HCT116 (cell line): ENCODE data around the gene MRPL16. TPM values are rescaled to one million over a fixed set of nuclear protein-coding genes. Genes with fewer than 3 reads are reported as not detected.
"Not testable (repeated sequence)": the region's sequence is repeated elsewhere in the genome, so short reads cannot be mapped to it uniquely, and the experiment has no call there.

Experiments used
- ATAC-seq: fragments of 200-7000 bp; cut with Tn5 transposase; 2 replicates; pipeline ENCODE4 v1.9.1; 2020; ENCODE audit warnings: mild to moderate bottlenecking, moderate library complexity
- BruUV-seq: library from RNA; stranded (reverse); fragments of 400-500 nt; replicated peaks from 2 replicates; lab custom pipeline; 2021; lab: Mats Ljungman, UMichigan
- CTCF ChIA-PET: fragments of 300-600 bp; sonication (Branson Sonifier 250); formaldehyde crosslinking; loops from one replicate; lab custom pipeline; 2021; ENCODE audit warnings: antibody characterized with exemption; lab: Charles Lee
- POLR2A ChIA-PET: fragments of 300-600, 350-600 bp; sonication (Branson Sonifier 250); formaldehyde crosslinking; loops from one replicate; lab custom pipeline; 2021; ENCODE audit warnings: antibody characterized with exemption; lab: Charles Lee
- RAD21 ChIA-PET, 2 experiments: fragments of 300-600 bp; sonication (Branson Sonifier 250); formaldehyde crosslinking; loops; one replicate each; lab custom pipeline; 2023; ENCODE audit warnings: low total read pairs in 2 of 2; ENCODE audit not compliant: uncharacterized antibody in 2 of 2, unreplicated experiment in 2 of 2, low non-redundant PET in 1 of 2; lab: Charles Lee
- DNase-seq: peaks from one replicate; pipeline ENCODE4 v3.0.0-alpha.2; 2010; ENCODE audit warnings: low read depth, low spot score
- H2AFZ ChIP-seq: fragments of 200-600 bp; shearing (Covaris generic), sonication (generic); 2 replicates; pipeline ENCODE4 v1.6.1; 2017; ENCODE audit warnings: low read depth, mixed run types, mixed read lengths, antibody characterized with exemption, low read length; ENCODE audit not compliant: poor library complexity, severe bottlenecking
- H3K27ac ChIP-seq: 2 replicates; pipeline ENCODE4 v1.5.1; 2012; ENCODE audit warnings: low read depth, low read length
- H3K27me3 ChIP-seq: fragments of 200-600 bp; sonication (generic); 2 replicates; pipeline ENCODE4 v1.6.1; 2016; ENCODE audit warnings: mixed run types, low read length, mixed read lengths; ENCODE audit not compliant: insufficient read depth
- H3K36me3 ChIP-seq, 2 experiments: fragments of 200-500 bp in 1 of 2; fragments of 200-600 bp in 1 of 2; sonication (Bioruptor generic) in 1 of 2; sonication (generic) in 1 of 2; 2 replicates each; pipeline versions ENCODE4 v1.5.1 to v1.6.1; 2014 to 2016; ENCODE audit warnings: low read length in 2 of 2, inconsistent platforms in 1 of 2, mixed read lengths in 1 of 2, mixed run types in 1 of 2; ENCODE audit not compliant: insufficient read depth in 2 of 2, control insufficient read depth in 1 of 2
- H3K4me1 ChIP-seq, 2 experiments: fragments of 200-600 bp in 1 of 2; sonication (generic) in 1 of 2; 2 replicates each; pipeline versions ENCODE4 v1.5.1 to v1.6.1; 2012 to 2017; ENCODE audit warnings: low read length in 2 of 2, inconsistent platforms in 1 of 2, mild to moderate bottlenecking in 1 of 2, mixed read lengths in 1 of 2, mixed run types in 1 of 2, moderate library complexity in 1 of 2; ENCODE audit not compliant: insufficient read depth in 2 of 2, control insufficient read depth in 1 of 2
- H3K4me2 ChIP-seq: fragments of 200-600 bp; sonication (generic); 2 replicates; pipeline ENCODE4 v1.6.1; 2017; ENCODE audit warnings: mixed run types, low read length, mixed read lengths
- H3K4me3 ChIP-seq, 2 experiments: fragments of 200-600 bp in 1 of 2; sonication (generic) in 1 of 2; replicated peaks in 1 of 2; 2 replicates each; pipeline ENCODE4 v1.5.1; 2011 to 2016; ENCODE audit warnings: low read length in 2 of 2, control low read depth in 1 of 2, low read depth in 1 of 2, mild to moderate bottlenecking in 1 of 2, mixed read lengths in 1 of 2, mixed run types in 1 of 2
- H3K79me2 ChIP-seq: fragments of 200-600 bp; sonication (generic); 2 replicates; pipeline ENCODE4 v1.6.1; 2017; ENCODE audit warnings: mild to moderate bottlenecking, mixed run types, low read length, moderate library complexity, mixed read lengths; ENCODE audit not compliant: insufficient read depth
- H3K9ac ChIP-seq: fragments of 200-600 bp; sonication (generic); 2 replicates; pipeline ENCODE4 v1.6.1; 2016; ENCODE audit warnings: low read length, mixed read lengths
- H3K9me2 ChIP-seq: fragments of 200-600 bp; sonication (generic), shearing (Covaris generic); 2 replicates; pipeline ENCODE4 v1.6.1; 2017; ENCODE audit warnings: mixed run types, mild to moderate bottlenecking, moderate library complexity; ENCODE audit not compliant: insufficient read depth
- H3K9me3 ChIP-seq, 2 experiments: fragments of 200-500 bp in 1 of 2; fragments of 200-600 bp in 1 of 2; sonication (Bioruptor generic) in 1 of 2; sonication (generic) in 1 of 2; 2 replicates each; pipeline ENCODE4 v1.6.1; 2014 to 2017; ENCODE audit warnings: low read length in 2 of 2, mixed read lengths in 2 of 2, inconsistent platforms in 1 of 2, low read depth in 1 of 2, mild to moderate bottlenecking in 1 of 2, mixed run types in 1 of 2, moderate library complexity in 1 of 2; ENCODE audit not compliant: control insufficient read depth in 1 of 2, insufficient read depth in 1 of 2
- H4K20me1 ChIP-seq: fragments of 200-600 bp; sonication (generic), shearing (Covaris generic); 2 replicates; pipeline ENCODE4 v1.6.1; 2017; ENCODE audit warnings: mixed run types, mild to moderate bottlenecking, moderate library complexity; ENCODE audit not compliant: insufficient read depth
- EZH2 ChIP-seq: fragments of 200-600 bp; sonication (generic); IDR thresholded peaks from 2 replicates; pipeline ENCODE4 v1.6.1; 2017; ENCODE audit warnings: antibody characterized with exemption, mixed run types
- SRF ChIP-seq: IDR thresholded peaks from 2 replicates; pipeline ENCODE4 v1.6.1; 2012; ENCODE audit warnings: low read depth
- intact Hi-C: fragments of 100-400 bp; cut with micrococcal nuclease; formaldehyde crosslinking; loops from 2 replicates; pipeline ENCODE4 v1.10.0; 2022
- total RNA-seq: library from RNA; stranded (reverse); gene quantifications from one replicate; pipeline ENCODE4 v1.2.1, GENCODE V29; 2021; ENCODE audit not compliant: unreplicated experiment
- TF ChIP-seq, protein P1 (sequence below): IDR thresholded peaks from 2 replicates; pipeline ENCODE4 v1.6.1; 2012
- TF ChIP-seq, protein P2 (sequence below), 3 experiments: fragments of 200-600 bp in 1 of 3; sonication (generic) in 1 of 3; IDR thresholded peaks in 2 of 3; conservative IDR thresholded peaks in 1 of 3; 2 replicates each; pipeline ENCODE4 v1.5.1; 2012 to 2017; ENCODE audit warnings: low read depth in 2 of 3, low read length in 2 of 3, antibody characterized with exemption in 1 of 3, borderline replicate concordance in 1 of 3, control low read depth in 1 of 3, mild to moderate bottlenecking in 1 of 3, mixed read lengths in 1 of 3, mixed run types in 1 of 3, moderate library complexity in 1 of 3; ENCODE audit not compliant: insufficient read depth in 1 of 3

The MRPL16 gene
- total RNA-seq, 1 experiment from 2014 or later, result 61.0 TPM

DNA sequence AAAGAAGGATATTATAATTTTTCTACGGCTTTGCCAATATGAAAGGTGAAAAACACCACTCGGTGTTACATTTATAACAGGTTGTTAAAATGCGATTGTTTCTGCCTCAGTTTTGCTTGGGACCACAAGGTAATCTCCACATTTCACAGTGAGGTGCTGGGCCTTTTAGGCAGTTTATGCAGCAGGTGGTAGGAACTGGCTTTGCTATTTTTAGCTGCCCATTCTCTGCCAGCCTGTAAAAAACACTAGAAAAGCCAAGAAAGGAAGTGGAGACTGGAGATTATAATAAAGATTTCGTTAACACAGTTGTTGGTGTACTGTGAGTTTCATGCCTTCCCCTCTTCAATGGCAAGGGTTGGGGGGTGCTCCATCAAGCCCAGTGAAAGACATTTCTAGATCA, 8.0 kb upstream of the MRPL16 start:
- H3K27me3 ChIP-seq, result no peaks in the 10 kb centered on the region
- H3K4me3 ChIP-seq, result no peak overlapping the region
- intact Hi-C loops, result no loop called here
- no peaks in the 10 kb centered on the region for H3K9me2 ChIP-seq
- H3K9ac ChIP-seq, result no peak overlapping the region
- peaks cover 0 to 4% of the 10 kb centered on the region in 2 experiments; a peak in 1 of 4 replicates for H3K4me1 ChIP-seq
- BruUV-seq, result no TSS peak
- DNase-seq (no peak), ATAC-seq (no peak)
- no peak overlapping the region for H3K27ac ChIP-seq
- H3K4me2 ChIP-seq, result no peak overlapping the region
- no peak overlapping the region for H2AFZ ChIP-seq
- ChIA-PET RAD21 (no interaction called here), CTCF (interaction anchor here (0.7 kb wide), 1 partner anchor 101 kb away, joined by 4 read pairs; no protein-coding TSS in a partner anchor), POLR2A (no interaction called here)
- TF ChIP-seq EZH2, result no peak
- TF ChIP-seq, protein P1, sequence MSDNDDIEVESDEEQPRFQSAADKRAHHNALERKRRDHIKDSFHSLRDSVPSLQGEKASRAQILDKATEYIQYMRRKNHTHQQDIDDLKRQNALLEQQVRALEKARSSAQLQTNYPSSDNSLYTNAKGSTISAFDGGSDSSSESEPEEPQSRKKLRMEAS, result no peak
- TF ChIP-seq SRF, result no peak
- TF ChIP-seq, protein P2, sequence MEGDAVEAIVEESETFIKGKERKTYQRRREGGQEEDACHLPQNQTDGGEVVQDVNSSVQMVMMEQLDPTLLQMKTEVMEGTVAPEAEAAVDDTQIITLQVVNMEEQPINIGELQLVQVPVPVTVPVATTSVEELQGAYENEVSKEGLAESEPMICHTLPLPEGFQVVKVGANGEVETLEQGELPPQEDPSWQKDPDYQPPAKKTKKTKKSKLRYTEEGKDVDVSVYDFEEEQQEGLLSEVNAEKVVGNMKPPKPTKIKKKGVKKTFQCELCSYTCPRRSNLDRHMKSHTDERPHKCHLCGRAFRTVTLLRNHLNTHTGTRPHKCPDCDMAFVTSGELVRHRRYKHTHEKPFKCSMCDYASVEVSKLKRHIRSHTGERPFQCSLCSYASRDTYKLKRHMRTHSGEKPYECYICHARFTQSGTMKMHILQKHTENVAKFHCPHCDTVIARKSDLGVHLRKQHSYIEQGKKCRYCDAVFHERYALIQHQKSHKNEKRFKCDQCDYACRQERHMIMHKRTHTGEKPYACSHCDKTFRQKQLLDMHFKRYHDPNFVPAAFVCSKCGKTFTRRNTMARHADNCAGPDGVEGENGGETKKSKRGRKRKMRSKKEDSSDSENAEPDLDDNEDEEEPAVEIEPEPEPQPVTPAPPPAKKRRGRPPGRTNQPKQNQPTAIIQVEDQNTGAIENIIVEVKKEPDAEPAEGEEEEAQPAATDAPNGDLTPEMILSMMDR (IDR thresholded peaks at IDR 0.05 in 2 of 3, conservative IDR thresholded peaks at IDR 0.05 in 1 of 3; ENCODE audit: borderline replicate concordance in 1 of 3, insufficient read depth in 1 of 3, low read depth in 2 of 3, low read length in 2 of 3), result no peak
- no peaks in the 10 kb centered on the region for H3K36me3 ChIP-seq
- no peaks in the 10 kb centered on the region for H3K79me2 ChIP-seq
- H4K20me1 ChIP-seq, result no peaks in the 10 kb centered on the region
- no peaks in the 10 kb centered on the region for H3K9me3 ChIP-seq

DNA sequence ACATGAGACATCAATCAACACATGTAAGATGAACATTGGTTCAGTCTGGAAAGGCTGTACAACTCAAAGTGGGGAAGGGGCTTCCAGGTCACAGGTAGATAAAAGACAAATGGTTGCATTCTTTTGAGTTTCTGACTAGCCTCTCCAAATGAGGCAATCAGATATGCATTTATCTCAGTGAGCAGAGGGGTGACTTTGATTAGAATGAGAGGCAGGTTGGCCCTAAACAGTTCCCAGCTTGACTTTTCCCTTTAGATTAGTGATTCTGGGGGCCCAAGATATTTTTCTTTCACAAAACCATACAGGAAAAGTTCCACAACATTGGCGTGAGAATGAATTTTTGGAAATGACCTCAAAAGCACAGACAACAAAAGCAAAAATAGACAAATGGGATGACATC, 5.9 kb upstream of the MRPL16 start:
- H3K4me1 ChIP-seq, H4K20me1 ChIP-seq, ATAC-seq, intact Hi-C loops, H3K9me3 ChIP-seq, POLR2A ChIA-PET, H3K4me3 ChIP-seq, H3K27ac ChIP-seq, H2AFZ ChIP-seq, DNase-seq, H3K4me2 ChIP-seq, H3K79me2 ChIP-seq, CTCF ChIA-PET, BruUV-seq, H3K36me3 ChIP-seq, H3K9ac ChIP-seq, RAD21 ChIA-PET, H3K9me2 ChIP-seq, H3K27me3 ChIP-seq: not testable (repeated sequence)
